Fibroblast of skin of right biceps (primary cell): ENCODE data around the gene UQCRC2.
A peak's percentile ranks its signal among the peaks of the same experiment; 100 is the strongest.
"Not testable (repeated sequence)": the region's sequence is repeated elsewhere in the genome, so short reads cannot be mapped to it uniquely, and the experiment has no call there.

Experiments
- DNase-seq: peaks from one replicate; pipeline ENCODE4 v3.0.0-alpha.2; 2013

The UQCRC2 gene

DNA sequence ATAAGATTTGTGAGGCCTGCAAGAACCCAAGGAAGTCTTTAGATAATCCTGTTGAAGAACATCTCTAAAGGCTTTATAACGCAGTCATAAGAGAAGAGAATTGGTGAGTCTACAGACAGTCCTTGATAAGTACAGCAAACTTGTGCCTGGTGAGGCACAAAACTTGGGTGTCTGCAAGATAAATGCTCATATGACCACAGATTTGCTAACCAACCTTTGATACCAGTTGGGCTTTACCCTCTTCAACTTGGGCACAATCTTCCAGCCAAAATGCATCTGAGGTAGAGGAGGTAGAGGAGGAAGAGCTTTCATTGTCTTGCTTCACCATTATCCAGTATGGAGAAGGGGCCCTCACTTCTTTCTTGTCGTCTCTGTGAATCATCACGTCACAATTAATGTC is 30.9 kb downstream of the UQCRC2 start:
- DNase-seq, result no peak

DNA sequence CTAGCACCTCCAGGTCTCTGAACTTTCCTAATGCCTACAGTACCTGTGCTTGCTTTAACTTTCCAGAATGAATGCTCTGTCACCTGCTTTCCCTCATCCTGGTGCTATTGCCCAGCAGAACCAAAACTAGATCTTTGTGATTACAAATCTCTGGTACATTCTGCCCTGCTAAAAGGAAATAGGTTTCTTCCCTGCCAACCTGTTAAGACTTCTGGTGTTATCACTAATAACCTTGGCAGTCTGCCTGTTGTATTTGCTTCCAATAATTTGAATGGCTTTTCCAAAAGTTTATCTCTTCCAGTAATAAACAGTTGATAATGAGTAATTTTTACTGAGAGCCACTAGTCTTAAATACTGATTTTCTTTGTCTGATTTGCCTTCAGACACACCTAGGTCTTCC is 32.4 kb downstream of the UQCRC2 start:
- DNase-seq, result no peak

DNA sequence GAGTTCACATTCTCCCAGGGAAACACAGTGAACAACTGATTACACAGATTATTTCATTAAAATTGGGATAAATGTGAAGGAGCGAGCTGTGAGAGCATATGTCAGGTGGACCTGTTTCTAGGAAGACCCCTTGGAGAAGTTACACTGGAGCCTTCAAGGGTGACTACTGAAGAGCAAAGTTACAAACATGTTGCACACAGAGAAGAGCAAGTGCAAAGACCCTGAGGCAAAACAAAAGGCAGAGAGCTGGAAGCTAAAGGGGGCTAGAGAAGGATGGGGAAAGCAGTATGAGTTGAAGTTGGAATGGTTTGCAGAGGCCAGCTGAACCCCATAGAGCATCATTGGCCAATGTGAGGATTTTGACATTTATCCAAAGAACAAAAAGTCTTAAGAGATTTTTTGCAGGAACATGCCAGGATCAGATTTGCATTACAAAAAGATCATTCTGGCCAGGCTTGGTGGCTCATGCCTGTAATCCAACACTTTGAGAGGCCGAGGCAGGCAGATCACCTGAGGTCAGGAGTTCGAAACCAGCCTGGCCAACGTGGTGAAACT is 33.6 kb downstream of the UQCRC2 start:
- no peak for DNase-seq

DNA sequence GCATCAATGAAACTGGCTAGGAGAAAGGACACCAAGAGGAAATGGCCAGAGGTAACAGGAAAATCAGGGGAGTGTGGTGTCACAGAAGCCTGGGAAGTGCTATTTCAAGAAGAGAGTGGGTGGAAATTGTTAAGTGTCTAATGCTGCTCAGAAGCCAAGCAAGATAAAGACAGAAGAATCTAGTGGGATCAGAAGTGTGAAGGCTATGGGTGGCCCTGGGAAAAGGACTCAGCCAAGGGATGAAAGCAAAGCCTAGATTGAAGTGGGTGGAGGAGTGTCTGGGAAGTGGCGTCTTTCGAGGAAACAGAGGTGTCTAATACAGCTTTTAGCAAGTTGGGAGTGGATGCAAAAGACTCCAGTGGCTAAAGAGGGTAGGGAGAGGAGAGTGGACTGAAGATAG is 34.3 kb downstream of the UQCRC2 start:
- no peak for DNase-seq

DNA sequence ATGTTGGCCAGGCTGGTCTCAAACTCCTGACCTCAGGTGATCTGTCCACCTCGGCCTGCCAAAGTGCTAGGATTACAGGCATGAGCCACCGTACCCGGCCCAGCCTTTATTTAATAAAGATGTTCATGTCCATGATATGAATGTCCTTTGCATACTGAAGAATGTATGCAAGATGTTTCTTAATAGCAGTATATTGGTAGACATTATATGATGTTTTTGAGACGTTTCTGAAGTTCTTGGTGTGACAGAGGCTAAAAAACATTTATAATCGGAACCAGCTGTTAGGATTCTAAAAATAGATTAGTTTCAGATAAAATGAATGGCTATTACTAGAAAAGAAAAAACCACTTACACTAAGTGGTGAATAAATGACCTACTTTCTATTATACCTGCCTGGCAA is 36.0 kb downstream of the UQCRC2 start:
- DNase-seq, result peak; percentile 48

DNA sequence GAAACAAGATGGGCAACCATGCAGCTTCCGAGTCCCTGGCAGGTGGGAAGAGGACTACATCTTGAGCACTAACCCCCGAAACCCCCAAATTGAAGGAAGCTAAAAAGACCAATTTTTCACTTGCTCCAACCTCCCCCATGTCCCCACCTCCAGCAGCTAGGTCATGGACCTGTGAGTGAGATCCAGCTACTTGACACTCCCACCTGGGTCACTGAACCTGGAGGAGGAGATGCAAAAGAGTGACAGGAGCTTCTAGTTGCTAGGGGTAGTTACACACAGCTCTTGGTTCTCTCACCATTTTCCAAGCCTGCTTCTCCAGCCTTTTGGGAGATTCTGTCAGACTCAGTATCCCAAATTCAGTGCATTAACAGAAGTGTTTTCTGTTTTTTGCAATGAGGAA is 36.6 kb downstream of the UQCRC2 start:
- no peak for DNase-seq

DNA sequence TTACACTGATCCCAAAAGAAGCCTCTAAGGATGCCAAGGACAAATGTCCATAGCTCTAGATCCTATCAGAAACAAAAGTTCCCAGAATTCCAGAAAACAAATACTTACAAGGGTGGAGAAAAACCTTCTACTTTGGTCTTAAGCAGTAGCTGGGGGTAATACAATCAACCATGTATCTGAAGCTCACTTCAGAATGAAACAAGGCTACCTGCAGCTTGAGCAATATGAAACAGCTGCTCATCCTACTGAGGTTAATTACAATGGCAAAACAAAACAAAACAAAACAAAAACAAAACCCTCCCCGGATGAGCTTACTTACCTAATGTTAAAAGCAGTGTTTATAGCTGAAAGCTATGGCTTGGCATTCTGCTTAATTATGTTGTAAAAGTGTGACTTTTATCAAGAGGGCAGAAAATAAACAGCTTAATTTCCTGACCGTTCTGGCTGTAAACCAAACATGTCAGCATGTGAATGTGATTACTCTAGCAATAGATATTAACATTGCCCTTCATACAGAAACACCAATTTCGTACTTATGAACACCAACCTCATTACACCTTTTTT is 37.3 kb downstream of the UQCRC2 start:
- DNase-seq, result no peak

DNA sequence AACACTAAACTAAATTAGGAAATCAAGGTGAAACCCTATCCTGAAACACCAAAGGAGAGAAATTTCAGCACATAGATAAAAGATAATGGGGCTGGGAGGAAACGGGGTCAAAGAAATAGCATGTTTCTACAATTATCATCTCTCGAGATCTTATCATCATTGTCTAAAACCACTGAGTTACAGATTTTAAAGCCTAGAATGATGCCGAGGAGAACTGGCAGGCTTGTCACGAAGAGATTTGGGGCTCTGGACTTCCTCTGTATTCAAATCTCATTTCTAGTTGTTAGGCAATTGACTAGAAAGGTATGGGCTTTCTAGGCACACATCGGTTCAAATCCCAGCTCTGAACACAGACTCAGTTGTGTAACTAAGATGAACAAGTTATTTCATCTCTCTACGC is 38.5 kb downstream of the UQCRC2 start:
- no peak for DNase-seq

DNA sequence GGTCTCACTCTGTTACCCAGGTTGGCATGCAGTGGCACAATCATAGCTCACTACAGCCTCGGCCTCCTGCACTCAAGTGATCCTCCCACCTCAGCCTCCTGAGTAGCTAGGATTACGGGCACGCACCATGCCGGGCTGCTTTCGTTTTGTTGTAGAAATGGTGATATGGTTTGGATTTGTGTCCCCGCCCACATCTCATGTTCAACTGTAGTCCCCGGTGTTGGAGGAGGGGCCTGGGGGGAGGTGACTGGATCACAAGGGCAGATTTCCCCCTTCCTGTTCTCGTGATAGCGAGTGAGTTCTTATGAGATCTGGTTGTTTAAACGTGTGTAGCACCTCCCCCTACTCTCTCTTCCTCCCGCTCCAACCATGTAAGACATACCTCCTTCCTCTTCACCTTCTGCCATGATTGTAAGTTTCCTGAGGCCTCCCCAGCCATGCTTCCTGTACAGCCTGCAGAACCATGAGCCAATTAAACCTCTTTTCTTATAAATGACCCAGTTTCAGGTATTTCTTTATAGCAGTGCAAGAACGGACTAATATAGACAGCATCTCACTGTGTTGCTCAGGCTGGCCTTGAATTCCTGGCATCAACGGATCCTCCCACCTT is 41.8 kb downstream of the UQCRC2 start:
- DNase-seq, result no peak

DNA sequence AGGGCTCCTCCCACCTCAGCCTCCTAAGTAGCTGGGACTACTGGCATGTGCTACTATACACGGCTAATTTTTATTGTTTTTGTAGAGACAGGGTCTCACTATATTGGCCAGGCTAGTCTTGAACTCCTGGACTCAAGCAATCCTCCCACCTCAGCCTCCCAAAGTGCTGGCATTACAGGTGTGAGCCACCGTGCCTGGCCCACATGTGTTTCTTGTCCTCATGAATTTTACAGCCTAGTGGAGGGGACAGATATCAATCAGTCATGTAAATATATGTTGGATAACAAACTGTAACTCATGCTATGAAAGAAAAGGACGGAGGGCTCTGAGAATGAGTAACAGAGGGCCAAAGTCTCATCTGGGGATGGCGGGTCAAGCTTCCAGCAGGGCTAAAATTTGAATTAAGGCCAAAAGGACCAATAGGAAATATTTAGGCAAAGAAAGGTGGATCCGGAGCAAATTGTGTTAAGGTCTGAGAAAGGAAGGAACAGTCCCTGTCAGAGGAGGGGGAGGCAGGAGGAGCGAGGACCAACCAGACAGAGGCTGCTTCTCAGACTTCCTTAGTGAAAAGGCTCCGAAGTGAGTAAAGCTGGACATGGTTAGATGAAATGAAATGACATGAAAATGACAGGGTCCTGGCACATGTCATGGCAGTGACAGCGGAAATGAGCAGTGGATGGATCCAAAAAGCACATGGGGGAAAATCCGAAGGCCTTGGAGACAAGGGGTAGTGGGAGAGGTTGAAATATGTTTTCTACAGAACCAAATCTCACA is 43.9 kb downstream of the UQCRC2 start:
- no peak for DNase-seq

DNA sequence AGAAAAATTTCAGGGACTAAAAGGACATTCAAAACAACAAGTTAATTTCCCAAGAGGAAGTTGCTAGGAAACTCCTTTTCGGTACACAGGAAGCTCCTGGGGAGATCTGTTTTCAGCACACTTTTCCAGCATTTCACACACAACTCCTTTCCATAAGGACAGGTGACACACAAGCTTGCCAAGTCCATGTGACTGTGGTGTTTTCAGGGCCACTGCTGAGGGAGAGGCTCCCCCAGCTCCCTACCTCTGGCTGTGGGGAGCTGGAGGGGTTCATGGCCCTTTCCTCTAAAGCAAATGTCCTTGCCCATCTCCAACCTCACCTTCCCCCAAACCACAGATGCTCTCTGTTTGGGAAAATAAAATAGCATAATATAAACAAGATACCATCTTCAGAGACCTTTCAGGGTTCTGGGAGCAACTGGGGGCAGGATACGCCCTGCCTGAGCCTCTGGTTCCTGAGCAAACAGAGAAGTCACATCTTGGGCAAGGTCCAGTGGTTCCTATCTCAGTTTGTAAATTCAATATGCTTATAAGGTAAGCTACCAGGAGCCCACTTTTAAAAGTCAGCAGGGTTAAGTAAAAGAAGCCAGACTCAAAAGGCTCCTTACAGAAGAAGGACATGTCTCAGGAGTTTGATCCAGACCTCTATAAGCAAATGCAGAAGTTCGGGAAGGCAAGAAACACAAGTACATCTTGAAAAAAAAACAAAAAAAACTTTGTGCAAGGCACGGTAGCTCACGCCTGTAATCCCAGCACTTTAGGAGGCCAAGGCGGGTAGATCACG is 44.7 kb downstream of the UQCRC2 start:
- DNase-seq, result no peak

DNA sequence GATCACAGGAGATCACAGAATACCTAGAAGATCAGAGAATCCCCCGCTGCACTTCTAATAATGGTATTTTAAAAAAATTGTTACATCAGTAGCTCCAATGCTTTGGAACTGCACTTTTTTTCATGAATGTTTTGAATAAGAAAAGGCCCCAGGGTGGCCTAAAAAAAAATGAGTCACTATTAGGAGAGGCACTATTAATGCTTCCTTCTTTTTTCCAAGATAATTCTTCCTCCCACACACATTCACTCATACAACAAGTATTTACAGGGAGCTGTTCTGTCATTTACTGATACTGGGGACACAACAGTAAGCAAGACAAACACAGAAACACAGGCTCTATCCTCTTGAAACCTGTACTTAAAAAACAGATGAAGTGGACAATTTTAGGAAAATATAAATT is 48.4 kb downstream of the UQCRC2 start:
- DNase-seq, result peak; percentile 39

DNA sequence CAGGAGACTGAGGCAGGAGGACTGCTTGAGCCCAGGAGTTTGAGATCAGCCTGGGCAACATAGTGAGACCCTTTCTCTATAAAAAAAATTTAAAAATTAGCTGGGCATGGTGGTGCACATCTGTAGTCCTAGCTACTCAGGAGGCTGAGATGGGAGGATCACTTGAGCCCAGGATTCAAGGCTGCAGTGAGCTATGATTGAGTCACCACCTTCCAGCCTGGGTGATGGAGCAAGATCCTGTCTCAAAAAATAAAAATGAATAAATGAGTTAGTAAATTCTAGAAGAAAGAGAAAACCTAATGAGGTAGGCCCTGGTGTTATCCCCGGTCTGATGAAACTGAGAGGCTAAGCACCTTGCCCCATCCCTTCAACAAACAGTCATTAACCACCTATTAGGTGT is 48.9 kb downstream of the UQCRC2 start:
- DNase-seq, result not testable (repeated sequence)

DNA sequence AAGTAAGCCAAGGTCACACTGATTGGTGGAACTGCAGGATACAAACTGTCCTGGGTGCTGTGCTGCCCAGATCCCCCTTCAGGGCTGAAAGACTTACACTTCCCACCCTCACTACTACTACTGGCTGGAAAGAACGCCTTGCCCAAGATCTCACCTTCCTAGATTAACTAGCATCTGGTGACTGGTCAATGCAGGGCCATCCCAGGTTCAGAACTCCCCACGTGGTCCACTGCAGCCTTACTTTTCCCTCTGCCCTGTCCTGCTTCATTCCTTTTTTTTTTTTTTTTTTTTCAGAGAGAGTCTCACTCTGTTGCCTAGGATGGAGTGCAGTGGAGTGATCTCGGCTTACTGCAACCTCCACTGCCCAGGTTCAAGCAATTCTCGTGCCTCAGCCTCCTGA is 50.0 kb downstream of the UQCRC2 start:
- DNase-seq, result no peak

DNA sequence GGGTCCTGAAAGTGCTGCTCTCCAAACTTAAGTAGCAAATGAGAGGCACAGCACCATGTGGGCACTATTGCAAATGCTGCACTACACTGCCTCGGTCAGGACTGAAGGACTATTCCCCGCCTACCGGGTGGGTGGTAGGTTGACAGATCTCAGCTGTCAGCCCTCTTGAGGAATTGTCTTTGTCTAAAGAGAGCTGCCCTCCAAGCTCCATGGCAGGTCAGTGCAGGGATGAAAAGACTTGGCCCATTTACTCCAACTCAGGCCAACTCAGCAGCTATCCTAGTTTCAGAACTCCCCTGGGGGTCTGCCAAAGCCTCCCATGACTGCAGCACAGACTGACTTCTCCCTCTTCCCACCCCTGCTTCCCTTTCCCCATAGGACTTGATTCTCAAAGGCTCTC is 51.2 kb downstream of the UQCRC2 start:
- no peak for DNase-seq

DNA sequence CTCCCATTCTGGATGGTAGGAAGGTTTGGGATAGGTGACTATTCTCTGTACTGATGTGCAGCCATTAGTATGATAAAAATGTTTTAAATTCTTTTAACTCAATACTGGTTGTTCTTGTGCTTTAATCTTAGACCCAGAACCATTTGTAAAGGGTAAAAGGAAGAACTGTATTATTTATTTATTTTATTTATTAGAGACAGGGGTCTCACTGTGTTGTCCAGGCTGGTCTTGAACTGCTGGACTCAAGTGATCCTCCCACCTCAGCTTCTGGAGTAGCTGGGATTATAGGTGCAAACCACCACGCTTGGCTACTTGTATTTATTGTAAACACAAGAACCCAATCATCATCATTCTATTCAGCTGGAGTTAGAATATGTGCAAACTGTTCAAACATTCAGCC is 52.6 kb downstream of the UQCRC2 start:
- no peak for DNase-seq

DNA sequence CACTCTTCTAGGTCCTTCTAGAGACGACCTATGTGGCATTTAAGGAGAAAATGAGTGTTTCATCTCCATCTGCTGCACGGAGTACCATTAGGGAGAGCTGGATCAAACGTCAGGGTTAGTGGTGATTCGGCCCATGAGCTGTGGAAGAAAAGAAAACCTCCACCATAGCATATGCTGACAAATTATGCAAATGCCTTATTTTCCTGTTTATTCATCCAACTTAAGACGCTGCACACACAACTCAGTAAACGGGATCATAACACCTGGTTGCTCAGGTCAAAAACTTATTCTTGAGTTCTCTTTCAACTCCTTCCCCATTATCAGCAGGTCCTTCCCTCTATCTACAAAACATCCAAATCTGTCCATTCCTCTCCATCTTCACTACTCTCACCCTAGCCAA is 53.5 kb downstream of the UQCRC2 start:
- no peak for DNase-seq

DNA sequence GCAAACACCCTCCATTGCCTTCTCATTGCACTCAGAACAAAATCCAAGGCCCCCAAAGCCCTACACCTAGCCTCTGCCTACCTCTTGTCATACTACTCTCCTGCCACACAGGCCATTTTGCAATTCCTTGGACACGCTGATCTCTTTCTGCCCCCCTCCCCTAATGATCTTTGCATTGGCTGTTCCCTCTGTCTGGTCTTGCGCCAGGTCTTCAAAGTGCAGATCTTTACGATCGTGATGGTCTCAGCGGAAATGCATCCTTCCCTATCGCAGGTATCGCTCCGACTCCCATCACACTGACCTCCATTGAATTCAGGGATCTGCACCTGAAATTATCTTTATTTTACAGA is 54.0 kb downstream of the UQCRC2 start:
- no peak for DNase-seq

DNA sequence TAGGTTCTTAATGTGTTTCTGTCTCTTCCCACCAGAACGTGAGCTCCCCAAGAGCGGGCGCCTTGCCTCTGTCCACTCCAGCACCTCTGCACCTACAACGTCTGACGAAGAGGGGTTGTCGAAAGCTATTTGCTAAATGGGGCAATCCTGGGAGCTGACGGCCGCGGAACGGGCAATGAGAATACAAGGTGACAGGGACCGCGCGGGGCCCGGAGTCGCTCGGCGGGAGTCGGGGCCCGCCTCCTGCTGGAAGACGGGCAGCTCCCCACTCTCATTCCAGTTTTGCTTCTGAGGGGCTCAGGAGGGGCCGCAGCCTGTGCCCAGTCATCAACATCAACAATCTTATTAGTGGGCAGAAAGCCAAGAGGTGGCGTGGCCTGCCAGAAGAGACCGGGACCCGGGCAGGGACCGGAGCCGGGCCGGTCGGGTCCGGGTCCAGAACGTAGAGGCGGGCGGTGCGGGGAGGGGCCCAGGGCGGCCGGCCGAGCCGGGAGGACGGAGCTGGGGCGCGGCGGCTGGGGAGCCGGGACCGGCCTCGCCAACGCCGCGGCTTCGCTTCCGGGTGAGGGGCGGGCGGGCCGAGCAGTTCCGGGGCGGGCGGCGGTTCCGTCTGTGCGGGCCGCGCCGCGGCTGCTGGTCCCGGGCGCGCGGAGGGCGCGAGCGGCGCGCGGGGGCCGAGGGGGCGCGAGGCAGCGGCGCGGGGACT is 54.5 kb downstream of the UQCRC2 start, which contains the start of gene MOSMO:
Gene MOSMO, plus strand, starts transcription at position 603 of the 706 bp plus-strand sequence. CDS start 191 bp downstream, outside the sequence.
- DNase-seq, result peak; percentile 64

DNA sequence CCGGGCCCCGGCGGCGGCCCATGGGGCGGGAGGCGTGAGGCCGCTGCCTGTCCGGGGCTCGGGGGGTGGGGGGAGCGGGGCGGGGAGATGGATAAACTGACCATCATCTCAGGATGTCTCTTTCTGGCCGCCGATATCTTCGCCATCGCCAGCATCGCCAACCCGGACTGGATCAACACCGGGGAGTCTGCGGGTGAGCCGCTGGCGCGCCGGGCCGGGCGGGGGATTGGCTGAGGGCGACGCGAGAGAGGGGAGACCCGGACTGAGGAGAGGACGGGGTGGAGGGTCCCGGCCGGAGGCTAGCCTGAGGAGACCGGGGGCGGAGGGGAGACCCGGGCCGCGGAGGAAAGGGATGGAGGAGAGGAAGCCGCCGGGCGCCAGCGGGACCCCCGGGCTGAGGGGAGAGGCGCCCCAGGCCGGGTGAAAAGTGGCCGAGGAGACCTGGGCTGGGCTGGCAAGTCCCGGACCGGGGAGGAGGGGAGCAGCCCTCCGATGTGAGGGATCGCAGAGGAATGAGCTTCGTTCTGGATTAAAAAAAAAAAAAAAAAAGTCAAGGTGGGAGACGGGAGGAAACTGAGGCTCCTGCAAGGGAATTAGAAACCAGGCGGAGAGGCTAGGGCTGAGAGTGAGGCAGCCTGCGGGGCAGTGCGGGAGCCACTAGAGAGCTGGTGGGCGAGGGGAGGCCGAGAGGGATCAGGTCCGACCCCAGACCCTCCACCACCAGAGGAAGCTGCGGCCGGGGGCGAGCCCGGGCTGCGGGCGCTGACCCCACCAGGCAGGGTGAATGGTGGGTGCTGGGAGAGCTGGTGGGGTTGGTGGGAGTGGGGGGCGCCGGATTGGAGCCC is 55.3 kb downstream of the UQCRC2 start:
- DNase-seq, result peak; percentile 7

DNA sequence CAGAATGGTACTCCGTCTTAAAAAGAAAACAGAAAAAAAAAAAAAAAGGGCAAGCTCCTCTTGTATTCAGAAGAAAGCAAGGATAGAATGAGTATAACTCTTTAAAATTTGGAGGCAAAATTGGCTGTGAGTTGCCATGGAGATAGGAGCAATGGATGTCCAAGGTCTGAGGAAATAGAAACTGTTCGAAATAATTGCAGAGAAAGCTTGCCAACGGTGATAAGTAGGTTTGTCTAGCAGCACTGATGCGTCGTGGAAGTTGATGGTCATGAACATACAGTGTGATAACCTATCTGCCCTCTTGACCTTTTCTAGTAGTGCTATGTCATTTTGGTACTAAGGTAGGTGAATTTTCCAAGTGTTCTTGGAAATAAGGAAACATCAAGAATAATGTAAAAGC is 57.7 kb downstream of the UQCRC2 start:
- DNase-seq, result no peak

DNA sequence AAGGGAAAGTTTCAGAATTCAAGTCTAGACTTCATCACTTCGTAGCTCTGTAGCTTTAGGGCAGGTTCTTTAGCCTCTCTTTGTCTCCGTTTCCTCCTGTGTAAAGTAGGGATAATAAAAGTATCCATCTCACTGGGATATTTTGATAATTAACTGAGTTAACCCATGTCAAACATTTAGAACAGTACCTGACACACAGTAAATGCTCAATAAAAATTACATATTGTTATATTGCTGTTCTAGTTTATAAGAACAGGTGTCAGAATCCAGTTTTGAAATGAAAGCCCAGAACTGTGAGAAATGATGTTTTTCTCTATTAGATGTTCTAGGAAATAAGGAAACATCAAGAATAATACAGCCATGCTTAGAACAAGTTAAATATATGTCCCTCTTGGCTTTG is 59.1 kb downstream of the UQCRC2 start:
- DNase-seq, result no peak
